GM11168 (cell line): Measurements from ENCODE around the gene PAK4.

Source experiments
- in situ Hi-C: fragments of 300-500 bp; cut with MboI; formaldehyde crosslinking; loops from one replicate; pipeline ENCODE4 v1.12.0; 2022; ENCODE audit warnings: low sequenced_read_pairs; ENCODE audit not compliant: unreplicated experiment

PAK4 gene

DNA sequence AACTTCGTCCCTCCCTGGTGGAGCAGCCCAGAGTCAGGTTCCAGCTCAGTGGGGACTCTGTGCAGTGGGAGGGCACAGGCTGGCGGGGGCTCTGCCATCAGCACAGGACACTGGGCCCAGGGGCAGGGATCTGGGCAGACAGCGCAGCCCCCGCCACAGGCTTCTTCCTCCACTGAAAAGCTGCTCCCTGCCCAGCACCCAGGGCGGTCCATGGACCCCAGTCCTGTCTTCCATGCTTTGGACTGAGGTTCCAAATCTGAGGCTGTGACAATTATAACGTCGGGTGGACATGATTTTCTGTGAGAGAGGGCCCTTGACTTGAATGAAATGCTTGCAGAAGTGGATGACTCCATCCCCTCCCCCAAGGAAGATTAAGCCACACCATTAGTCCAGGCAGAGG lies 50.0 kb downstream of the PAK4 start:
- in situ Hi-C loops, result no loop called here

DNA sequence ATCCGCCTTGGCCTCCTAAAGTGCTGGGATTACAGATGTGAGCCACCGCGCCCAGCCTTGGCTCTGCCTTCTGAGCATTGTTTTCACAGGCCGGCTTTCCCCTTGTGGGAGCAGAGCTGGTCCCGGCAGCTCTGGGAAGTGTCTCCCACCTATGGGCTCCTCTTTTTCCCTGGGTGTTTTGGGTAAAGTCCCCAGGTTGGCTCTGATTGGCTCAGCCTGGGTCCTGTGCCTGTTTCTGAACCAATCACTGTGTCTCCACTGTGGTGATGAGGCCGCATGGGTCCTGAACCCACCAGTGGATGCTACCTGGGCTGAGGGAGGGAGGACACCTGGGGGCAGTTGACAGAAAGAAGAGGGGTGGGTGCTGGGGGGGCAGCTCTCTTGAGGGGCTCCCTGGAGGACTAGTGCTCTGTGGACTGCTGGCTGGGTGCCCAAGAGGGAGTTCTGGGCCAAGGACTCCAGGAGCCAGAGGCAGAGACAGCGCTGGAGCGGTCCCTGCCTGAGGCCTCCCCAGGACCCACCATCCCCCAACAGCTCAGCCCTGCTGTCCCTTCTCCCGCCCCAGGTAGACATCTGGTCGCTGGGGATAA lies 51.6 kb downstream of the PAK4 start:
- in situ Hi-C loops, result no loop called here

GRCh38 chr19:39177736-39178135 lies 52.1 kb downstream of the PAK4 start:
- in situ Hi-C loops, result no loop called here

GRCh38 chr19:39178296-39179006 lies 52.9 kb downstream of the PAK4 start:
- in situ Hi-C loops, result no loop called here

GRCh38 chr19:39179754-39180153 lies 54.2 kb downstream of the PAK4 start:
- in situ Hi-C loops, result no loop called here

- in situ Hi-C loops, result no loop called here
These were observed 55.2 kb downstream of the PAK4 start for GRCh38 chr19:39180749-39181148.

DNA sequence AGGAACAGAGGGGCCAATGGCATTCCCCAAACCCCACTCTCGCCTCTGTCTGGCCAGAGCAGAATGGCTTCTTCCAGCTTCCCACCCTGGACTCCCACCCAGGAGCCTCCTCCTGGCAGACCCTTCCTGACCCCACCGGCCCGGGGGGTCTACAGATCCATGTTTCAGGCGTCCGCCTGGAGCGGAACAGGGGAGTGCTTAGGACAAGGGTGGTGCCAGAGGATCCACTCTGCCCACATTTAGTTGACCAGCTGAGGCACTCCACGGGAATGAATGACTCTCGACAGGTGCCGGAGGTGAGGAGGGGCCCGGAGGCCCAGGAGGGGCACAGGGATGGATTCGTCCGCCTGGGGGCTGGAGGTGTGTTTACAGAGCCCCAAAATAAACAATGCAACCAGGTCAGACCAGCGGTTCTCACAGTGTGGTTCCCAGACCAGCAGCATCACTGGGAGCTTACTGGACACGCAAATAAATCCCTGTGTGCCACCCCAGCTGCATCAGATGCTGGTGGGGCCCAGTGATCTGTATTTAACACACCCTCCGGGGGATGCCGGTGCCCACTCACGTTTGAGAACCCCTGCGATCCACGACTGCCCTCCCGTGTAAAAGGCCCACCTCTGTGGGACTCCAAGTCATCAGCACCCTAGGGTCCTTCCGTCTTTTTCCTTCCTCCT lies 56.1 kb downstream of the PAK4 start:
- in situ Hi-C loops, result no loop called here

GRCh38 chr19:39182174-39182505 lies 56.6 kb downstream of the PAK4 start:
- in situ Hi-C loops, result no loop called here

DNA sequence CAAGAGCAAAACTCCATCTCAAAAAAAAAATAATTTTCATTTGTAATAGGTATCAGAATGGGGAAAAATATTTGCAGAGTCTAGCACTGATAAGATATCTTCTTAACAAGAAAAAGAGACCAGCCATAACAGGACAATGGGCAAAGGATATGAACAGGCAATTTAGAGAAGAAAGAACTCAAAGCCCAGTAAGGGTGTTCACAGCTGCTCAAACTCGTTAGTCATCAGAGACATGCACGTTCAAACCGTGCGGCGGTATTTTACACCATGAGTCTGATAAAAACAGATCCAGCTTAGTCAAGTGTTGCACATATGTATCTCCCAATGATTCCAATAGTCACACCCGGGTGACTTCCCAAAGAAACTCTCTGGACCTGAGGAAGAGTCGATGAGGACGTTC lies 57.5 kb downstream of the PAK4 start:
- in situ Hi-C loops, result no loop called here

DNA sequence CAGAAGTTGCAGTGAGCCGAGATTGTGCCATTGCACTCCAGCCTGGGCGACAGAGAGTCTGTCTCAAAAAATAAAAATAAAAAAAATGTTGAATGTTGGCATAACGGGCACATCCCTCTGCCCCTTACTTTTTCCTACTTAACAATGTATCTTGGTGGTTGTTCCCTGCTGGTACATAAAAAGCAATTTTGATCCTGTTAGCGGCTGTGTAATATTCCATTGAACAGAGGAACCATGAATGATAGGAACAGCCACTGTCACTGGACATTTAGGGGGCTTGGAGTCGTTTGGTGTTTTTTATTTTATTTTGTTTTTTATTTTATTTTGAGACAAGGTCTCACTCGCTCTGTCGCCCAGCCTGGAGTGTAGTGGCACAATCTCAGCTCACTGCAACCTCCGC lies 60.8 kb downstream of the PAK4 start:
- in situ Hi-C loops, result no loop called here

GRCh38 chr19:39187552-39187943 lies 62.0 kb downstream of the PAK4 start:
- in situ Hi-C loops, result no loop called here

GRCh38 chr19:39188960-39189359 lies 63.4 kb downstream of the PAK4 start:
- in situ Hi-C loops, result no loop called here

GRCh38 chr19:39190768-39191167 lies 65.2 kb downstream of the PAK4 start:
- in situ Hi-C loops, result no loop called here

- in situ Hi-C loops, result no loop called here
These were observed 67.3 kb downstream of the PAK4 start for GRCh38 chr19:39192846-39193245.

DNA sequence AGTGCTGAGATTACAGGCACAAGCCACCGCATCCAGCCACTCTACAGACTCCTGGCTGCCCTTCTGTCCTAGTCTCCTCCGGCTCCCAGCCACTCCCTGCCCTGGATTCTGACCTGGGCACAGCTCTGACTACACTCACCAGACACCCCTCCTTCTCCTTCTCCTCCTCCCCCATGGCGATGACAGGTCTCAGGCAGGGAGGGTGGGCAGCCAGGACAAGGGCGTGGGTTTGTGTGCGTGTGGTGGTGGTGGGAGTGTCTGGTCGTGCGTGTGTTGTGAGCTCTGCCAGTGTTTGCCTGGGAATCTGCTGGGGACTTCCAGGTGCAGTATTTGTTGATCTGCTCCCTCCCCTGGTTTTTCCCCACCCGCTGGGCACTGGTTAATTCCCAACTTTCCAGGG lies 68.2 kb downstream of the PAK4 start:
- in situ Hi-C loops, result no loop called here

GRCh38 chr19:39194832-39195542 lies 69.4 kb downstream of the PAK4 start:
- in situ Hi-C loops, result no loop called here

DNA sequence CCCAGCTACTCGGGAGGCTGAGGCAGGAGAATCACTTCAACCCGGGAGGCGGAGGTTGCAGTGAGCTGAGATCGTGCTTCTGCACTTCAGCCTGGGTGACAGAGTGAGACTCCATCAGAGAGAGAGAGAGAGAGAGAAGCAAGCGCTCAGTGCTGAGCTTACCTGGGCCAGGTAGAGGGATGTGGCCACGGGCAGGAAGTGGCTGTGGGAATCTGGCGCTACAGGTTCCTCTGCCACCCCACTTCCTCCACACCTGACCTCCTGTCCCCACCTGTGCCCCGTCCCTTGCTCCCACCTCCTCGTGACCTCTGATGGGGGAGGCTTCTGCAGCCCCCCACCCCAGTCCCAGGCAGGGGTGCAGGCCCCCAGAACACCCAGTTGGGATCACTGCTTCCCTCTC lies 70.2 kb downstream of the PAK4 start:
- in situ Hi-C loops, result no loop called here

GRCh38 chr19:39196320-39196719 lies 70.7 kb downstream of the PAK4 start:
- in situ Hi-C loops, result no loop called here

GRCh38 chr19:39196860-39197562 lies 71.4 kb downstream of the PAK4 start, which contains the start of gene NCCRP1:
Gene NCCRP1 (plus strand): TSS chr19:39196964. CDS start chr19:39196983, 19 bp downstream.
- in situ Hi-C loops, result no loop called here

DNA sequence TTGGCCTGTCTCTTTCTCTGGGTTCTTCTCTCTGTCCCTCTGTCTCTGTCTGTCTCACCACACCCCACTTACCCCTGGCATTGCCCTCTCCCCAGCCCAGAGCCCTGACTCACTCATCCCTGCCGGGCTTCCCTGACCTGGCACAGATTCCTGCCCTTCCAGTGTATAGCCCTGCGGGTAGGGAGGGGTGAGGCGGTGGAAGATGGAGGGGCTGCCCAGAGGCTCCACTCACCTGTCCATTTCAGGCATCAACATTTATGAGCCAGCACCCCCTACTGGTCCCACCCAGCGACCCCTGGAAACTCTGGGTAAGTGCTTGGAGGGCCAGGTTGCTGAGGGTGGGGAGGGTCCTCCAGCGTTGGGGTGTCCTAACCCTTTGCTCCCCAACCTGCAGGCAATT lies 72.2 kb downstream of the PAK4 start:
- in situ Hi-C loops, result no loop called here

DNA sequence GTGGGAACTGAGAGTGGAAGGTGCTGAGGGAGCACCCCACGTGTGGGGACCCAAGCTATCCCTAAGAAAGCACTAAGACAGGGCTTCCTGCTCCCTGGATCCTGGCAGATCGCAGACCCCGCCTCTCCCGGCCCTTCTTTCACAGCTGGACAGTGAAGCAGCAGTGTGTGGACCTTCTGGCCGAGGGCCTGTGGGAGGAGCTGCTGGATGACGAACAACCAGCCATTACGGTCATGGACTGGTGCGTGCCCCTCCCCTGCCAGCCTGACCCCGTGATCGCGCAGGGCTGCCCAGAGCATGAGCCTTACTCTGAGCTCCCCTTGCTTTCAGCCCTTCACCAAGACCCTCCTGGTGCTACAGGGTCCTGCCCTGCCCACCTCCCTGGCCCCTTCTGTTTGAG lies 73.4 kb downstream of the PAK4 start:
- in situ Hi-C loops, result no loop called here
